Endothelial cell of umbilical vein (primary cell): ENCODE measurements around the gene ZMAT5.

Experiments used
- CTCF ChIP-seq, 2 donors: IDR thresholded peaks; 1 replicate in 1 of 2; 2 replicates in 1 of 2; pipeline ENCODE4 v1.5.1; 2011; ENCODE audit warnings: low read length in 2 of 2, mild to moderate bottlenecking in 2 of 2, moderate library complexity in 2 of 2, control low read depth in 1 of 2, inconsistent platforms in 1 of 2, low read depth in 1 of 2; ENCODE audit not compliant: insufficient read depth in 1 of 2; ENCODE audit errors: extremely low read depth in 1 of 2
- EZH2 ChIP-seq: IDR thresholded peaks from 2 replicates; pipeline ENCODE4 v1.6.1; 2012; ENCODE audit warnings: borderline replicate concordance, low read depth, mild to moderate bottlenecking, moderate library complexity, low read length, inconsistent platforms; ENCODE audit not compliant: severe bottlenecking
- FOS ChIP-seq: IDR thresholded peaks from 2 replicates; pipeline ENCODE4 v1.6.1; 2011; ENCODE audit warnings: mild to moderate bottlenecking, low read length, moderate library complexity, borderline replicate concordance; ENCODE audit not compliant: insufficient read depth
- GATA2 ChIP-seq: IDR thresholded peaks from 2 replicates; pipeline ENCODE4 v1.7.0; 2011; ENCODE audit warnings: low read depth, mild to moderate bottlenecking, moderate library complexity, mixed read lengths, low read length; ENCODE audit not compliant: insufficient read length, insufficient read depth
- JUN ChIP-seq: IDR thresholded peaks from 2 replicates; pipeline ENCODE4 v1.6.1; 2011; ENCODE audit warnings: borderline replicate concordance, low read depth; ENCODE audit not compliant: insufficient read length, insufficient read depth
- MYC ChIP-seq: IDR thresholded peaks from one replicate; pipeline ENCODE4 v1.6.1; 2011; ENCODE audit warnings: mild to moderate bottlenecking, low read depth, low read length
- POLR2A ChIP-seq: IDR thresholded peaks from 2 replicates; pipeline ENCODE4 v1.6.1; 2012; ENCODE audit warnings: low read depth, mild to moderate bottlenecking, control low read depth, low read length
- POLR2AphosphoS5 ChIP-seq: IDR thresholded peaks from 2 replicates; pipeline ENCODE4 v1.6.1; 2012; ENCODE audit warnings: low read depth, mild to moderate bottlenecking, control low read depth, low read length, moderate library complexity; ENCODE audit not compliant: insufficient read depth
- TF ChIP-seq, protein P1 (sequence below): IDR thresholded peaks from 2 replicates; pipeline ENCODE4 v1.6.1; 2011; ENCODE audit not compliant: insufficient read depth, insufficient read length

- no peak for TF ChIP-seq CTCF (IDR thresholded peaks at IDR 0.05; ENCODE audit: extremely low read depth in 1 of 2, insufficient read depth in 1 of 2, low read depth in 1 of 2, low read length in 2 of 2)
- no peak for TF ChIP-seq POLR2A
- TF ChIP-seq, protein P1, sequence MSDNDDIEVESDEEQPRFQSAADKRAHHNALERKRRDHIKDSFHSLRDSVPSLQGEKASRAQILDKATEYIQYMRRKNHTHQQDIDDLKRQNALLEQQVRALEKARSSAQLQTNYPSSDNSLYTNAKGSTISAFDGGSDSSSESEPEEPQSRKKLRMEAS, result no peak
- TF ChIP-seq POLR2AphosphoS5, result no peak
- no peak for TF ChIP-seq EZH2
- TF ChIP-seq JUN, result no peak
- TF ChIP-seq GATA2, result no peak
- TF ChIP-seq MYC, result no peak
- no peak for TF ChIP-seq FOS
Observed at GRCh38 chr22:29692327-29692640, 74.5 kb downstream of the ZMAT5 start.
